ENCODE measurements around the gene MYH14.

- no peak for TF ChIP-seq POLR2A (IDR thresholded peaks at IDR 0.05; ENCODE audit: extremely low read depth, insufficient read length)
- TF ChIP-seq, protein P1, sequence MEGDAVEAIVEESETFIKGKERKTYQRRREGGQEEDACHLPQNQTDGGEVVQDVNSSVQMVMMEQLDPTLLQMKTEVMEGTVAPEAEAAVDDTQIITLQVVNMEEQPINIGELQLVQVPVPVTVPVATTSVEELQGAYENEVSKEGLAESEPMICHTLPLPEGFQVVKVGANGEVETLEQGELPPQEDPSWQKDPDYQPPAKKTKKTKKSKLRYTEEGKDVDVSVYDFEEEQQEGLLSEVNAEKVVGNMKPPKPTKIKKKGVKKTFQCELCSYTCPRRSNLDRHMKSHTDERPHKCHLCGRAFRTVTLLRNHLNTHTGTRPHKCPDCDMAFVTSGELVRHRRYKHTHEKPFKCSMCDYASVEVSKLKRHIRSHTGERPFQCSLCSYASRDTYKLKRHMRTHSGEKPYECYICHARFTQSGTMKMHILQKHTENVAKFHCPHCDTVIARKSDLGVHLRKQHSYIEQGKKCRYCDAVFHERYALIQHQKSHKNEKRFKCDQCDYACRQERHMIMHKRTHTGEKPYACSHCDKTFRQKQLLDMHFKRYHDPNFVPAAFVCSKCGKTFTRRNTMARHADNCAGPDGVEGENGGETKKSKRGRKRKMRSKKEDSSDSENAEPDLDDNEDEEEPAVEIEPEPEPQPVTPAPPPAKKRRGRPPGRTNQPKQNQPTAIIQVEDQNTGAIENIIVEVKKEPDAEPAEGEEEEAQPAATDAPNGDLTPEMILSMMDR (IDR thresholded peaks at IDR 0.05; ENCODE audit: low read depth, low read length): peak; percentile 31
- no peak for TF ChIP-seq MAX (IDR thresholded peaks at IDR 0.05; ENCODE audit: low read depth, low read length)
- no peak for TF ChIP-seq MYC (IDR thresholded peaks at IDR 0.05; ENCODE audit: low read depth, low read length)
Observed at GRCh38 chr19:50230379-50231351, 27.2 kb downstream of the MYH14 start.
